ENCODE results near the gene CIZ1.

Gene CIZ1

GRCh38 chr9:128123451-128124080 is 67.8 kb downstream of the CIZ1 start:
- no peak for DNase-seq

GRCh38 chr9:128122809-128123175 is 68.6 kb downstream of the CIZ1 start:
- DNase-seq, result no peak

DNA sequence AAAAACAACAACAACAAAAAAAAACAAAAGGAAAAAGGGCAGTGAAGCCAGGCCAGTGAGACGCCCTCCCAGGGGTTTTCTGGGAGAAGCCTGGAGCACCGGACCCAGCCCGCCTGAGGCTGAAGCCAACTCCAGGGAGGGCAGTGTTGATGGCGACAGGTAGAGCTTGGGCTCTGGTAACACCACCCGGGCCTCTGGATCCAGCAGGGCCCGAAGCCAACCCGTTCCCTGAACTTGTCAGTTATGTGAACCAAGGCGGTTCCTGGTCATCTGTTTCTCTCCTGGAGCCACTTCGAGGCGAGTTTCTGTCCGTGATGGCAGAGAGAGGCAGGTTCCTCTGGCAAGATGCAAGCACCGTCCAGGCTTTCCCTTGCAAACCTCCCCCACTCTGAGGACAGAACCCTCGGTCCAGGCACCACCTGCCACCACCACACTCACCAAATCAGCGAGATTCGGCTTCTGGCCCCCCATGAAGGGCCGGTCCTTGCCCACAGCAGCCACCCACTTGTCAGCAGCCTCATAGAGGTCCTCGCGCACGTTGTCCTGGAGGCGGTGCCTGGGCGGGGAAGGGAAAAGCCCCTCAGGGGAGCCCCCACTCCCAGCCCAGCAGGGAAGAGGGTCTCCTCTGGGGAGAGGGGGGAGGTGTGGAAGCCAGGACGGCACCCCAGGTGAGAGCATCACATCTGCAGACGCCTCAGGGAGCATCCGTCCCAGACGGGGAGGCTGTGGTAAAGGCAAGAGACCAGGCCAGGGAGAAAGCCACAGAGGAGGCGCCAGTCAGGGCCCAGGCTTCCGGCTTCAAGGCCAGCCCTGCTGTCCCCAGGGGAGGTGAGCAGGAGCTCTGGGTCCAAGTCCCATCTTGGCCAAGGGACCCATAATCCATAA is 69.2 kb downstream of the CIZ1 start:
- DNase-seq, result no peak

GRCh38 chr9:128121466-128121810 is 69.9 kb downstream of the CIZ1 start:
- no peak for DNase-seq

GRCh38 chr9:128120741-128121465 is 70.5 kb downstream of the CIZ1 start:
- DNase-seq, result no peak

DNA sequence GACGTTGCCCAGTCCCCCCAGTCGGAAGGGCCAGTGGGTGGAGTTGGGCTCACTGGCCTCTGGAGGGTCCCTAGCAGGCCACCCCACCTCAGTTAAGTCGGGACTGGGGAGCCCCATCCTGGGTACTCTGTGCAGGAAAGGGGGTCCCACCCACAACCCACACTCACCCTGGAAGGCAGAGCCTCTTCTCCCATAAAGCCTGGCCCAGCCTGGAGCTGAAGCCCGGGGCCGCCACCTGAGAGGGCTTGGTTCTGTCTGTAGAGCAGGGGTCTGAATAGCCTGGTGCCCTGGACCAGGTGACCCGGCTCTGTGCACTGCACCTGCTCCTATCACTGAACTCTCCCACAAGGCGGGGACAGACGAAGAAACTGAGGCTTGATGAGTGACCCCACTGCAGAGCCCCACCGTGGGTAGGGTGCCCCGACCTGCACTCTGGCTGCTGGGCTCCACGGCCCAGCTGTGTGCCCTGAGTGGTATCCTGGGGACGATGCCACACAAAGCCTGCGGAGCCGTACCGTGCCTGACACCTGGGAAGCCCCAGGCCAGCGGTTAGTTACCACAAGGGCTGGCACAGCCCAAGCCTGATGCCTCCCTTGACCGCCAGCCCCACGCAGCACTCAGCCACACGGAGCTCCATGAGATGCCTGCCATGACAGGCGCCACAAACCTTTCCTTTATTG is 71.2 kb downstream of the CIZ1 start:
- no peak for DNase-seq

DNA sequence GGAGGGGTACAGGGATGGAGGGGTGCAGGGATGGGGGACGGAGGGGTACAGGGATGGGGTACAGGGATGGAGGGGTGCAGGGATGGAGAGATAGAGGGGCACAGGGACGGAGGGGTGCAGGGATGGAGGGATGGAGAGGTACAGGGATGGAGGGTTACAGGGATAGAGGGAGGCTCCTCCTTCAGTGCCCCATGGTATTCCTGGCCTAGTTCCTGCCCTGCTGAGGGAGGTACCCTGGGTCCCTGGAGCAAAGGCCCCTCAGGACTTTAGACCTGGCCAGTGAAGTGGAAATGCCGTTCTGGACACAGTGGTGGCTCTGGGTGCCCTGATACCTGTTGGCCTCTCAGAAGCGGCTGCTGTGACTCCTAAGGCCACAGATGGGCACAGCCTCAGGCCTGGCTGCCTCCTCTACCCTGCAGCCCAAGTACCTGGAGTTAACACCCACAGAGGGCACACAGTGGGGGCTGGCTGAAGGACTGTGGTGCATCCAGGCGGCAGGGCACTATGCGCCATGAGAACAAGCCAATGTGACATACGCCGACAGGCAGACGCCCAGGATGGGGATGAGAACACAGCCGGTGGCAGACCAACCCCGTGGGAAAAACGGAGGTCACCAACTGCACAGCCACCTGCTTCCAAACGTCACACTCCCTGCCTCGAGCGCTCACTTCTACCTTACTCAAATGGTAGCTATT is 72.3 kb downstream of the CIZ1 start:
- DNase-seq, result no peak

GRCh38 chr9:128118472-128118857 is 72.9 kb downstream of the CIZ1 start:
- DNase-seq, result no peak

DNA sequence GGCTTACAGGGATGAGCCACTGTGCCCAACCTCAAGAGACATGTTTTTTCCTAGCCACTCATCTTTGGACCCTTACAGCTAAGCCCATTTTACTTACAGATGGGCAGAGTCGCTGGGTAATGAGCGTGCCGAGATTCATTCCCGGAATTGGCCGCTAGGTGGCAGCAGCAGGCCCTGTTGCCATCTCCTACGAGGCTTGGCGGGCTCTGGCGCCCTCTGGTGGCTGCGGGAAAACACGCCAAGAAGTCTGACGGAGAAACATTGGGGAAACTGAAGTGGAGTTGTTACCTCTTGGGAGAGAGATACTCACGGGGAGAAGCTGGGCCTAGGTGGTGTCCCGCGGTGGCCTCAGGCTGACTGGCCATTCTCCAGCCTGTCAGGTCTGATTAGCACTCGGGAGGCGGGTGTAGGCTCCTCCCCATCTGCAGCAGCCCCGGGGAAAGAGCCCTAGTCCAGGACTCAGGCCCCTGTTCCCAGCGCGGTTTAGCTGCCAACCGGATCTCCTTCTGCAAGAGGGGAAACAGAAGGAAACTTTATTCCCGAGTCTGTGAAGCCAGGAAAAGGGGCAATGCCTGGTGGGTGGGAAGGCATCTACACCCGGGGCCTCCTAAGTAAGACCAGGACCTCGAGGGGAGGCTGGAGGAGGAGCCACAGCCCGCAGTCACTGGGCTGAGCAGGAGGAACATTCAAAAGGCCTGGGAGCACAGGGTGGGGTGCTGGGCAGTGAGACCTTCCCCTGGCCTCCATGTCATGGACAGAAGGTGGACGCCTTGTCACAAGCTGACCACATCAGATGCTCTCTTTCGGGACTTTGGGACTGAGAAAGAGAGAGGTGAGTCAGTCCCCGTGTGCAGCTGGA is 73.5 kb downstream of the CIZ1 start:
- DNase-seq, result peak; percentile 79

DNA sequence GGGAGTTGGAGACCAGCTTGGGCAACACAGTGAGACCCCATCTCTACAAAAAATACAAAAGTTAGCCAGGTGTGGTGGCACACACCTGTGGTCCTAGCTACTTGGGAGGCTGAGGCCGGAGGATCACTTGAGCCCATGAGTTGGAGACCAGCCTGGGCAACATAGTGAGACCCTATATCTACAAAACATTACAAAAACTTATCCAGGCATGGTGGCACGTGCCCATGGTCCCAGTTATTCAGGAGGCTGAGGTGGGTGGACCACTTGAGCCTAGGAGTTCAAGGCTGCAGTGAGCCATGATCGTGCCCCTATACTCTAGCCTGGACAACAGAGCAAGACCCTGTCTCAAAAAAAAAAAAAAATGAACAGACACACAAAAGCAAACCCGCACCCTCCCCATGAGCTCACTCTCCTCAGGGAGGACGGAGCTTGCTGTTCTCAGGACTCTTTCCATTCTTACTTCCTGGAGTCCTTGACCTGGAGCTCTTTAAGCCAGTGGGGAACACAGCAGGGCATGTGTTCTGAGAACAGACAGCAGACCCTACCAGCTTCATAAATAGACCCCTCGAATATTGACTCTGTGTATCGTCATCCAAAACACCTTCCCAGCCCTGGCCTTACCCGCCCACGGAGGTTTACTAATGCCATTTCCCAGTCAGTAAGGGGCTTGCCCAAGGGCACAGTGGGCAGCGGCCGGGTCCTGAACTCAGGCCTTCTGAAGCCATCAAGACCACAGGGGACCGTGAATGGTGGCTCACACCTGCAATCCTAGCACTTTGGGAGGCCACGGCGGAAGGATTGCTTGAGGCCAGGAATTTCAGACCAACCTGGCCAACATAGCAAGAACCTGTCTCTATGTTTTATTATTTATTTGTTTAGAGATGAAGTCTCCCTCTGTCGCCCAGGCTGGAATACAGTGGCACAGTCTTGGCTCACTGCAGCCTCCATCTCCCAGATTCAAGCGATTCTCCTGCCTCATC is 75.0 kb downstream of the CIZ1 start:
- DNase-seq, result no peak
